DMS153 (cell line): ENCODE data around the gene CAMK1D.
A peak's percentile ranks its signal among the peaks of the same experiment; 100 is the strongest.

ENCODE experiments used
- DNase-seq: peaks from one replicate; lab custom pipeline; 2025; lab: John Stamatoyannopoulos, UW

CAMK1D gene

DNA sequence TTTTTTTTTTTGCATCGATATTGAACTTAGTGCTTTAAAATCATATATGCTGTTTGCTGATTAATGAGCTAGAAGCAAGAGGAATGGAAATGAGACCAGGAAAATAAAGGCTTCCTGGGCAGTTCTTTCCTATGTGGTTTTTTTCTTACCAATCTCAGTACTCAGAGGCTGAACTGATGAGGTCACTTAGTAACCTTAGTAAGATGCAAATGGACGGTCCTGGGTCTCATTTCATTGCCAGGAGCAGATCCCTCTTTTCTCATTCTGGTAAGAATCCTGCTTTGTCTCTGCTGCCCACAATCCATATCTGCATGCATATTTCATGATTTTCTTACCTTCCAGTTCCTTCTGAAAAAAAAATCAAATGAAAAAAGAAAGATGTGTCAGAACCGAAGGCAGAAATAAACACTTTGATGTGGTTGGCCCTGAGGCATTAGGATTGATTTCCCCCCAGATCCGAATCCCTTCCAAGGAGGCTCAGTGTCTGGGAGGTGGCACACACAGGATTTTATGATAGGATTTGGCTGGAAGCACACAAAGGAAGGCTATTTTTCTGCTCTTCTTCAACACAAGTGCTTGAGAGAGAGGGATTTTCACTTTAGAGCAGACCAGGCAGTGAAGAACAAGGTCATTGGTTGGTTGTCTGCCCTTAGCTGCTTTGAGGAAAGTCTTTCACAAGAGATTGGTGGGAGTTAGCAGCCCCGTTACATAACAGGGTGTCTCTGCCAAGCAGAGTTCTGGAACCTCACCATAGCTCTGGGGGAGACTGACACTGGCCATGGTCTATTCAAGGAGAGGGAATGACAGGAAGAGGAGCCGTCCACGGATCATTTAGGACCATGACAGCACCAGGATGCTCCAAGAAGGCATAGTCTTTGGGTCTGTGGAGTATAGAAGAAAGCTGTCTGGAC, 150.0 kb downstream of the CAMK1D start:
- no peak for DNase-seq

DNA sequence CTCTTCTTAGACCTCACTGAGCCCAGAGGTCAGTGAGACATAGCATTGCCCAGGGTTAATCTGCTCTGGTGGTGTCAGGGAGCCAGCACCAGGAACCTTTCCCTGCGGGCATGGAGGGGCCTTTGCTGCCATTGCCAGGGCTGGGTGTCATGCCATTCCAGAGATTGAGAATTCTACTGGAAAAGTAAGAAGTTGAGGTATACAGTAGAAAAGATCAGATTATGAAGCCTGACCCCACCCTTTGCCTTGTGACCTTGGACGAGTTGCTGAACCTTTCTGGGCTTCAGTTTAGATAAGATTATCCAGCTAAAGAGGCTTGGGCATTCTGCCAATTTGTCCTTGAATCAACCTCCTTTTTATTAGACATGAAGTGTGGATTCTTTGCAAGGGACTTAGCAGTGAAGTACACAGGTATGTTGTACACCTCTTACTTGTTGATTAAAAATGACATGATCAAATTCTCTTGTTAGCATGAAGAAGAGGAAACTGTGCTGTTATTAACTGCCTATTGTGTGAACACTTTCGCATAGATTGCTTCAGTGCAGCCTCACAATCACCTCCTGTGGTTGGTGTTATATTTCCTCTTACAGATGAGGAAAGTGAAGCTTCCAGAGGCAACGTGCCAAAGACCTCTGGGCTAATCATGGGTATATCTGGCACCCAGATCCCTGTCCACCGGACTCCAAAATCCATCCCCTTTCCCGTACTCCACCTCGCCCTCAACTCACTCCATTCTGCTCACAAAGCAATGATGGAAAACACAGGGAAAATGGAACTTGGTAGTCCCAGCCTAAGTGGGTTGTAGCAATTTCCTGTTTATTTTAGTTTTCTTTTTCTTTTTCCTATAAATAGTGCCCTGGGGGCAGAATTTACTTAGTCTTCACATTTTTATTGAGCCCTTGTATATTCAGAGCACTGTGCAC, 151.3 kb downstream of the CAMK1D start:
- DNase-seq = peak; percentile 46

DNA sequence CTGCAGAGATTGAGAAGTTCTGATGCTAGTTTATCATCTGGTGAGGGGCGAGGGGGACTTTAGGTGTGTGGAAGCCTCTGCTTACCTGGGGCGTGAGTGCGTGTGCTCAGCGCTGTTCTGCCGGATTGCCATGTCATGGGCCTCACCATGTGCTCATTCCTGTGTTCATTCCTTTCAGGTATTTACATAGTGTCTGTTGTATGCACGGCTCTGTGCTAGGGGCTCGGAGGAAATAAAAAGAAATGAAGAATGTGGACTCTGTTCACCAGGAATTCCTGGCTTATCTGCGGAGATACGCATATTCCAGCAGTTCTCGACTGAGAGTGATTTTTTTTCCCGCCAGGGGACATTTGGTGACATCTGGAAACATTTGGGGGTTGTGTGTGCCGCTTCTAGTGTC, 152.0 kb downstream of the CAMK1D start:
- no peak for DNase-seq

DNA sequence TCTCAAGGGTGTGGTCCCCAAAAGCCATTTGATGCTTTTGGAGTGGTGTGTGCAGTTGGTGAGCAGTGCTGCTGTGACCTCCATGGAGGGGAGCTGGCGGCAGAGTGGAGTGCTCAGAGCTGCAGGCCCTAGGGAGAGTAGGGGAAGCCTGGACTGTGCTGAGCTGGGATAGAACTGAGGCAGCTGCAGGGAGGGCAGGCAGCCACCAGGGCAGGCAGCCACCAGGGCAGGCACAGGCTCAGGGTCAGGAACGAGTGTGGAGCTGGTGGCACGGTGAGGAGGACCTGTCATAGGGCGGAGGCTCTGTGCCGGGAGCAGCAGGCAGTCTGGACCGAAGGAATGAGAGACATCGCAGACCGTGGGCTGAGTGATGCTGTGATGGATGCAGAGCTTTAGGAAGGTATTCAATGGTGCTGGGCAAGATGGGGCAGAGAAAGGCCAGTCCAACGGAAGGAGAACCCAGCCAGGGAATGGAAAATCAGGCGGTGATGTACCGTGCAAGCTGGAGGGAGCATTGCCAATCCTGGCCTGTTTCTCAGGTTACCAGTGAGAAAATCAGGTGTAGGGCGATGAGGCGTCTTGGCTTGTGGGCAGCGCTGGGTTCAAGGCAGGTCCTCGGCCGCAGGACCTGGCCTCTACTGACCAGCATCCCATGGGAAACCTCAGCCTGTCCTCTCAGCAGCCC, 152.6 kb downstream of the CAMK1D start:
- DNase-seq = no peak

DNA sequence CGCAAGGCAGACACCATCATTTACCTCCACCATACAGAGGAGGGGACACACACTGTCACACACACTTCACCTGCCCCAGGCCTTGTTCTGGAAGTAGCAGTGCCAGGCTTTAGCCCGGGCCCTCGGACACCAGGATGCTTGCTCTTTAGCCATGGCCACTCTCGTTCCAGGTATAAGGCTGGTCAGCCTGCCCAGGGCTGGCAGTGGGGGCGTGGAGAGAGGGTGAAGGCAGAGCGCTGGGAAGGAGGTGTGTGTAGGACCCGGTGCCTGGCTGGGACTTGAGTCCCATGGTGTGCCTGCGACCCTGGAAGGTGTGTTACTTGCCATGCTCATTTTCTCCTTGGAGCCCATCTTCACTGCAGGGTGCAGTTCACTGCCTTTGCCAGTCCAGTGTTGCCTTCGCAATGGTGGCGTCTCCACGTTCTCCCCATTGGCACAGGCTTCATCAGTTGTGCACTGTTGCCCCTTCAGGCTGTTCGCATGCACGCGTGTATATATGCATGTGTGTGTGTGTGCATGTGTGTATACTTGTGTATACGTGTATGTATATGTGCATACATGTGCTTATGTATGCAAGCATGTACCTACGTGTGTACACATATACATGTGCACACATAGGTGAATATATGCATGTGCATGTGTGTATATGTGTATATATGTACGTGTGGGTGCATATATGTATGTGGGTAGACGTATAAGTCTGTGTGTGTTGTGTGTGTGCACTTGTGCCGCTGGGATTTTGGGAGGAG, 153.4 kb downstream of the CAMK1D start:
- no peak for DNase-seq

DNA sequence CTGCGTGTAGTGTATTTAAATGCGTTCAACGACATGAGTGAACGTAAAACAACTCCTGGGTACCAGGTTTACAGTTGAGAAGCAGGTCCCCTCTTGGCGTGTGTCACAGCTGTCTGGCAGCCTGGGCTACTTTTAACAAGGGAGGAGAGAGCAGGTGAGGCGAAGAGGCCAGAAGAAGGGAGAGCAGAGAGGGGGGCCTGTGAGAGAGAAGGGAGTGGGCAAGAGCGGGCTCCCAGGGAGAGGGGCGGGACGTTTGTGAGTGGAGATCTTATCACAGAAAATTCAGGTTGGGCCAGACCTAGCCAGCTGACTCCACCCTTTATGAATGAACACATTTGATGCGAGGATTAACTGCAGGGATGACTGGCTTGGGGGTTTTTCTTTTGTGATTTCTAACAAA, 154.0 kb downstream of the CAMK1D start:
- DNase-seq = peak; percentile 11

DNA sequence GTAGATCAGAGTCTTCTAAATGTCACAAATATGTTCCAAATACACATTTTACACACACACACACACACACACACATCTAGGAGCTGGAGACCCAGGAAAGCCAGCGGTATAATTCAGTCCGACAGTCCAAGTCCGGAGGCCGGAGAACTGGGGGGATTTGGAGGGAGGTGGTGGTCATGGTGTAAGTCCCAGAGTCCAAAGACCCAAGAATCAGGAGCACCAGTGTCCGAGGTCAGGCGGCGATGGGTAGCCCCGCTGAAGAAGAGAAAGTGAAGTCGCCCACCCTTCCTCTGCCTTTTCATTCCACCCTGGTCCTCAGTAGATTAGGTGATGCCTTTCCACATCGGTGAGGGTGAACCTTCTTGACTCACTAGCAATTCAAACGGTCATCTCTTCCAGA, 154.8 kb downstream of the CAMK1D start:
- no peak for DNase-seq

DNA sequence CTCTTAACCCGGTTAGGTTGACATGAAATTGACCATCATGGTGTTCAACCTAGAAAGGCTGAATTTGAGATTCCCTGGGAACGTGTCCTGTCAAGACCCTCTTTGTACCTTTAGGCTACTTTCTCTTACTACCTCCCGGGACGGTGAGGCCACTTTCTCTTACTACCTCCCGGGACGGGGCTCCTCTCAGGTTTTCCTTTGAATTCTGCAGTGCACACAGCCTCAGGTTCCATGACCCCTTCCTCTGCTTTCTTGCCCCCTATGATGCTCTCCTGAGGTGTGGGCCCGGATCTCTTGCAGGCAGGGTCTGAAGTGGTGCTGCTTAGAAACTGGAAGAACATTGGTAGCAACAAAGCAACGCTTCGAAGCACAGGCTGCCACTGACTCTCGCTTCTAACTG, 155.3 kb downstream of the CAMK1D start:
- no peak for DNase-seq

DNA sequence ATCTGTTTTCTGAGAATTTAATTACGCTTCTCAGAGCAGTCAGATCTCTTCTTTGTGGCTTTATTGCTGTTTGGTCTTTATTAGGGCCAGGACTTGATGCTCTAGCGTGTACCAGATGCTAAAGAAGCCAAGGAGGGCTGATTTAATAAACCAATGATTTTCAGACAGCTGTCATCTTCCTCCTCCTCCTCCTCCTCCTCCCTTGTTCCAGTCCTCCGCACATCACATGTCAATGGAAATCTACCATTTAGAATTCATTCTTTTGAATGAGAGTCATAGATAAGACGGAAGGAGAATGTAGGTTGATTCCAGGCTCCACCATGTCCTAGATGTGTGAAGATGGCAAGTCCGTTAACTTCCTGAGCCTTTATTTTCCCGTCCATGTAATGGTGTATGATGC, 156.3 kb downstream of the CAMK1D start:
- DNase-seq = no peak

DNA sequence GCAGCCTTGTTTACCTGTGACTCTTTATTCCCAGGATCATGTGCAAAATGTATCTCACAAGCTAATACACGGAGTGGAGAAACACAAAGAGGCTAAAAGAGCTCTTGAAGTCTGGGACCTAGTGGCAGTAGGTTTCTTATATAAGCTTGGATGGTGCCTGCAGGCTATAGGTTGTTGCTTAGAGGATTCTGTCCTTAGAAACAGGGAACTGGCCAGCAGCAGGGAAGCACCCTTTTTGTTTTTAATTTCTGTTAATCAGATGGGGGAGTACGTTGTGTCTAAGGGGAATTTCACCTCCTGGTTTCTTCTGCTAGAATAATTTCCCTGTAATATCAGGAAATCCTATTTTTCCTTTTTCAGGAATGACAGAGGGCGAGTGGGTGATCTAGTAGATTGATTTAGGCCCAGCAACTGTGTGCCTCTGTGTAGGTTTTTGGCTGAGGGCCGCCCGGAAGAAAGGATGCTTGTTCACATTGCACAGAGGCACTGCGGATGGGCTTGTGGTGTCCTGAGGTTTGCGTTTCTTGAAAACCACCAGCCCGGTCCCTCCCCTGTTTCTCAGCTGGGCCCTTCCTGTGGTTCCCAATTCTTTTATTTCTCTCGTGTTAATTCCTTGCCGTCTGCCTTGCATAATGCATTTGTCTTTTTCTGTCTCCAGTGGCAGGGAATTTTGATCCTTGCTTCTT, 158.0 kb downstream of the CAMK1D start:
- no peak for DNase-seq

DNA sequence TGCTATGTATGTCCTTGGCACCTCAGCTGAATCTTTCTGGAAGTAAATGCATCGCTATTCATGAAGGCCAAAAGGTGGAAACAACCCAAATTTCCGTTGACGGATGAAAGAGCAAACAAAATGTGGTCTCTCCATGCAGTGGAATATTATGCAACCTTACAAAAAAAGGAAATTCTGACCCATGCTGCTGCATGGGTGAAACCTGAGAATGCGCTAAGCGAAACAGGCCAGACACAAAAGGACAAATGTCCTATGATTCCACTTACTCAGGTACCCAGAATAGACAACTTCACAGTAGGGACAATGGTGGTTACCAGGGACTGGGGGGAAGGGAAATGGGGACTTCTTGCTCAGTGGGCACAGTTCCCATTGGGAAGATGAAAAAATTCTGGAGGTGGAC, 158.8 kb downstream of the CAMK1D start:
- DNase-seq = no peak

DNA sequence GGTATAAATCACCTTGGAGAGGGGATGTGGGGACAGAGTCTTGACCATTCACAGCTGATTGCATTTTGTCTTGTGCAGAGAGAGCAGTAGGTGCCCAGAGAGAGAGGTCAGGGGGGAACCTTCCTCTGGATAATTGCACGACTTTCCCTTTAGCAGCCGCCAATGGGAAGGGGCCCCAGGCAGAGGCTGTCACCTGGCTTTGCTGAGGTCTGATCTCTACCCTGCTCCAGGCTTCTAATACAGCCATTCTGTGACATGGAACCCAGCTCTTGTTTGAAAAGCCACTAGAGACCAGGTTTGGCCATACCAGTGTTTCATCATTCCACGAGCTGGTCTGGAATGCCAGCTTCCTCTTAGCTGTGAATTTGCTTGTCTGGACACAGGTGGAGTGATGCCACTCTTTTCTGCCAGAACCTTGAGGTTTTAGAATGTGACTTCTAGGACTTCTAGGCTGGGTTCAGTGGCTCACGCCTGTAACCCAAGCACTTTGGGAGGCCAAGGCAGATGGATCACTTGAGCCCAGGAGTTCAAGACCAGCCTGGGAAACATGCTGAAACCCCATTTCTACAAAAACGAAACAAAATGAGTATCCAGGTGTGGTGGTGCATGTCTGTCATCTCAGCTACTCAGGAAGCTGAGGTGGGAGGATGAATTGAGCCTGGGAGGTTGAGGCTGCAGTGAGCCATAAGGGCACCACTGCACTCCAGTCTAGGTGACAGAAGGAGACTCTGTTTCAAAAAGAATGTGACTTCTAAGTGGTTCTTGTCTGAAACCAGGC, 159.9 kb downstream of the CAMK1D start:
- no peak for DNase-seq

DNA sequence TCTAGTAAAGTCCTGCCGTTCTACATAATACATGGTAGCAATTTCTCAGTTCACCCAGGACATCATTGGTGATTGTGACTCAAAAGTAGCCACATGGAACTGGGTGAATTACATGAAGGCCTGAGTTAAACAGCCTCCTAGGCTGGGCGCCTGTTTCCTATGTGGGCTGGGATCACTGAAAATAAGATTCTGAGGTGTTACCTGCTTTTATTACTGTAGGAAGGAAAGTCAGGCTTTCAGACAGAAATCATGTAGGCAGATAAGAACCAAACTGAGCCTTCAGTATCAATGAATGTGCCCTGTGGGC, 160.4 kb downstream of the CAMK1D start:
- DNase-seq = no peak

DNA sequence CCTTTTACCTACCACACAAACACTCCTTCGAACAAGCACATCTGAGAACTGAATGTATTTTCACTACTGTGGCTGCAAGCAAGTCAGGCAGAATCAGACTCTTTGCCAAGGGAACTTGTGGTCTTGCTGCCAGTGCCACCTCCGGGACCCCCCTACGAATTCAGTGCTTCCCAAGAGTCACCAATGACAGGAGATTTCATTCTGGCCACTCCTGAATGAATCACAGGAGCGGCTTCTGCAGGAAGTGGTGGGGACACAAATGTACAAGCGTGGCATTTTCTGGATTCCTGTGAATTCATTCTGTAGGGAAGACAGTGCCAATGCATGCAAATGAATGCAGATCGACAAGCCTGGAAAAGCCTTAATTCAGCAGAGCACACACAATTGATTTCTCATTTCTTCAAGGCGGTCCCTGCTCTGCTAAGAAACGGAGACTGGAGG, 161.2 kb downstream of the CAMK1D start:
- no peak for DNase-seq

DNA sequence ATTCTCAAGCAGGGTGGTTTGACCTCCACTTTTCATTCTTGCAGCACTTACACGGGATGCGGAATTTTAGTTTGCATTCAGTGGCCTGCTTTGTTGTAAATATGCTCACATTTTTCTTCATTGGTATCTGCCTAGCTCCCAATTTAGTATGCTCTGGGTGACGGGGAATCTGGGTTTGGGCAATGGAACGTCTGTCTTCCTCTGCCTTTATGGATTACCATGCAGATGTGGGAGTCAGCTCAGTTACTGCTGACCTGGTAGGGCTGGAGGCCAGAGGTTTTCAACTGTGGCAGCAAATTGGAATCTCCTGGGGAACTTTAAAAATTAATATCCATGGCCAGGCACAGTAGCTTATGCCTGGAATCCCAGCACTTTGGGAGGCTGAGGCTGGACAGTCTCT, 161.6 kb downstream of the CAMK1D start:
- DNase-seq = no peak

DNA sequence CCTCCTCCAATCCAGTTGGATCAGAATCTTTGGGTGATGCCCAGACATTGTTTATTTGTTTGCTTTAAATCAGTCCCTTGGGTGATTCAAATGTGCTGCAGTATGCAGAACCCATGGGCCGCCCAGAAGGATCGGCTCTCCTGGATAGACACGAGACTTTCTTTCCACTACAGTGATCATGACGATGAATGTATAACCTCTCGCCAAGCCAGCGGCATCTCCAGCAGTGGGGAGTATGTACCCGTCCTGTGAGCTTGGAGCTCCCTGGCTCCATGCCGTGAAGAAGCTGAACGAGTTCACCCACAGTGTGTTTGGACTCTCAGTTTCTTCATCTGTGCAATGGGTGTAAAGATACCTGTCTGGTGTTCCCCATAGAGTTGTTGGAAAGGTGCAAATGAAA, 162.3 kb downstream of the CAMK1D start:
- DNase-seq = no peak

DNA sequence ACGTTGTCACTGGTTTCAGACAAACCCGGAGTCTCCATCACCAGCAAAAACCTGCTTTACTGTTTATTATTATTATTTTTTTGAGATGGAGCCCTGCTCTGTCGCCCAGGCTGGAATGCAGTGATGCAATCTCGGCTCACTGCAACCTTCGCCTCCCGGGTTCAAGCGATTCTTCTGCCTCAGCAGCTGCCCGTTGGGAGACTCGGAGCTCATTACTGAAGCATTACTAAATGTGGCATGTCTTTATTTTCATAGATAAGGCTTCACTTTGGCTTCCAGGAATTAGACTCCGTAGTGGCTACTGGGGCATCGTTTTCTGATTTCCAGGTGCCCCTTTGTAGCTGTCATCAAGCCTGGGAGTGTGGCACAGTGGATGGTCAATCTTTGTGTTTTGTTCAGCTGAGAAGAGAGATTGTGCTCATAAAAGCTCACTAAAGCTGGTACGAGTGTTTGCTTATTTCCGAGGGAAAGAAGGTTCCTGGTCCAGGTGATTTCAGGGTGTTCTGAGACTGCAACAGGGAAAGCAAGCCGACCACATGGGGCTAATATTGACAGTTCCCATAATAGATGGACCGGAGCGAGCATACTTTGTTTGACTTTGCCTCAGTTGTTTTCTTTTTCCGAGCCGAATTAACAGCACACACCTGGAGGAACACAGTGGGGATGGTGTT, 163.1 kb downstream of the CAMK1D start:
- DNase-seq = no peak

DNA sequence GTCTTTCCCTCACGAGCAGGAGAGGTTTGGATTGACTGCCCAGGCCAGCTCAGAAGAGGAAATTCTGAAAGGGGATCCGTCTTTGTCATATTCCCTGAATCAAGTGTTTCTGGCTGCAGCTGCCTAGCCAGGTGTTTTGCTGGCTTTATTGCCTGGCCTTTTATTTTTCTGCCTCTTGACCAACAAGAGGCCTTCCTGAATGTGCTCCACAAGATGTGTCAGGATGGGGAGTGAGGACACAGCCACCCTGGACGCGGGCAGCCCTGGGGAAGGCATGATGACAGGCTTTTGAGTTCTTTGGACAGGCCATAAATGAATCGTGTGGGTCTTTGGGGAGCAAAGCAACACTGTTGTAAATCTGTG, 163.6 kb downstream of the CAMK1D start:
- peak; percentile 95 for DNase-seq

DNA sequence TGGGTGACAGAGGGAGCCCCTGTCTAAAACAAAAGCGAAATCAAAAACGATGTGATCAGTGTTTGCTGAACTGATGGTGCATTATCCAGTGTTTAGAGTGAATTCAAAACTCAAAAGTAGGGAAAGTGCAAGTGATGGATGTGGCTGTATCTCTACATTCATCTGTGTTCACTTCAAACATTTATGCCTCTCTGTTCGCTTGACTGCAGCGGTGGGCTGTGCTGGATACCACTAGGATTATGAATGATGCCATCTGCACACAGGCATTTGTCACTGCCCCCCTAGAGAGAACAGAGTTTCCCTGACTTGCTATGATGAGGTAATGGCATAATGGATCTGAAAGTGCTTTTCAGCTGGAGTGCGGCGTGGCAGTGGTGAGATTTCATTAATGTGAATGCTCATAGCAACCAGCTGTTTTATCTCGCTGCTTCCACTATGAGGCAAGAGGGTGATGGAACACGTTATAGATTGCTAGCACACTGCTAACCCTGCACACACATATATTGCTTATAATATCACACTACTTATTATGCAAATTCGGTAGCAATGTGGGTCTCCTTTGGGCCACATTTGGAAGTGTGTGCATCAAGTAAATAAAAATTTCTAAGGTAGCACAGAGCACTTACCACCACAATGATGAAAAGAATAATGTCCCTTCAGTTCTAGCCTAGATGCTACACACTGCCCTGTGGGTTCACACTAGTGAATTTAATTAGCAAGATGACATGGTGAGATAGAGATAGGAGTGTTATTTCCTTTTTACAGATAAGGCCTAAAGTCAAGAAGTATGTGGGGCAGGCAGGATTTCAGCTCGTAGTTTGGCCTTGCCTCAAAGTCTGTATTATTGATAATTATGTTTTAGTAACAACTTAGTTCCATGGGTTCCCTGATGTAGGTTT, 164.7 kb downstream of the CAMK1D start:
- peak; percentile 63 for DNase-seq
